ENCODE results near the gene RNF150.

Gene RNF150

GRCh38 chr4:140996766-140997165 lies 136.5 kb downstream of the RNF150 start:
- no peak overlapping the region for H3K4me3 ChIP-seq
- H3K27ac ChIP-seq = no peak overlapping the region

- Histone ChIP-seq H3K4me3 (no peak overlapping the region), H3K27ac (no peak overlapping the region)
Observed at GRCh38 chr4:140995058-140995457, 138.2 kb downstream of the RNF150 start.

GRCh38 chr4:140994015-140994414 lies 139.3 kb downstream of the RNF150 start:
- no peak overlapping the region for H3K27ac ChIP-seq

GRCh38 chr4:140993370-140993769 lies 139.9 kb downstream of the RNF150 start:
- no peak overlapping the region for H3K4me3 ChIP-seq
- H3K27ac ChIP-seq = no peak overlapping the region

More at GRCh38 chr4:140994015-140994414, 139.3 kb downstream of the RNF150 start:
- H3K4me3 ChIP-seq = no peak overlapping the region

GRCh38 chr4:140989944-140990343 lies 143.3 kb downstream of the RNF150 start:
- Histone ChIP-seq H3K4me3 (no peak overlapping the region), H3K27ac (no peak overlapping the region)

- H3K27ac ChIP-seq = no peak overlapping the region
Observed at GRCh38 chr4:140986045-140986444, 147.2 kb downstream of the RNF150 start.

GRCh38 chr4:140982613-140983340 lies 150.5 kb downstream of the RNF150 start:
- Histone ChIP-seq H3K27ac (no peak overlapping the region), H3K4me3 (no peak overlapping the region)

More at GRCh38 chr4:140986045-140986444, 147.2 kb downstream of the RNF150 start:
- no peak overlapping the region for H3K4me3 ChIP-seq

- Histone ChIP-seq H3K27ac (no peak overlapping the region), H3K4me3 (no peak overlapping the region)
Observed at GRCh38 chr4:140980426-140981200, 152.7 kb downstream of the RNF150 start.

- H3K27ac ChIP-seq = no peak overlapping the region
- no peak overlapping the region for H3K4me3 ChIP-seq
Observed at GRCh38 chr4:140976768-140977167, 156.5 kb downstream of the RNF150 start.

- H3K27ac ChIP-seq = no peak overlapping the region
- H3K4me3 ChIP-seq = no peak overlapping the region
Observed at GRCh38 chr4:140971077-140971792, 162.0 kb downstream of the RNF150 start.

- no peak overlapping the region for H3K4me3 ChIP-seq
- no peak overlapping the region for H3K27ac ChIP-seq
Observed at GRCh38 chr4:140969296-140969695, 164.0 kb downstream of the RNF150 start.

- no peak overlapping the region for H3K27ac ChIP-seq
- H3K4me3 ChIP-seq = no peak overlapping the region
Observed at GRCh38 chr4:140968371-140968770, 164.9 kb downstream of the RNF150 start.

GRCh38 chr4:140963883-140964282 lies 169.4 kb downstream of the RNF150 start:
- H3K27ac ChIP-seq = no peak overlapping the region
- H3K4me3 ChIP-seq = no peak overlapping the region

GRCh38 chr4:140955641-140956040 lies 177.6 kb downstream of the RNF150 start:
- Histone ChIP-seq H3K27ac (no peak overlapping the region), H3K4me3 (no peak overlapping the region)

- H3K4me3 ChIP-seq = no peak overlapping the region
- no peak overlapping the region for H3K27ac ChIP-seq
Observed at GRCh38 chr4:140952717-140953116, 180.6 kb downstream of the RNF150 start.

- H3K27ac ChIP-seq = no peak overlapping the region
- H3K4me3 ChIP-seq = no peak overlapping the region
Observed at GRCh38 chr4:140947506-140947905, 185.8 kb downstream of the RNF150 start.

- no peak overlapping the region for H3K27ac ChIP-seq
- no peak overlapping the region for H3K4me3 ChIP-seq
Observed at GRCh38 chr4:140945106-140945505, 188.2 kb downstream of the RNF150 start.

GRCh38 chr4:140944572-140944971 lies 188.7 kb downstream of the RNF150 start:
- no peak overlapping the region for H3K27ac ChIP-seq
- no peak overlapping the region for H3K4me3 ChIP-seq

- no peak overlapping the region for H3K27ac ChIP-seq
- no peak overlapping the region for H3K4me3 ChIP-seq
Observed at GRCh38 chr4:140944199-140944515, 189.1 kb downstream of the RNF150 start.

- no peak overlapping the region for H3K27ac ChIP-seq
- no peak overlapping the region for H3K4me3 ChIP-seq
Observed at GRCh38 chr4:140943486-140944198, 189.6 kb downstream of the RNF150 start.

Data from skin epidermis (tissue), 12 donors.